Effector CD8-positive, alpha-beta T cell (primary cell): ENCODE results near the gene RSAD1.
A peak's percentile ranks its signal among the peaks of the same experiment; 100 is the strongest.

Source experiments
- DNase-seq: peaks from one replicate; lab custom pipeline; 2025; lab: John Stamatoyannopoulos, UW
- total RNA-seq, 4 experiments: gene quantifications; one replicate each; lab custom pipeline; 2026; lab: John Stamatoyannopoulos, UW

Gene RSAD1
- total RNA-seq: 65.7 to 81.5 (median 69.0) reads per million in 4 experiments

- peak; percentile 69 for DNase-seq
These were observed at the start of gene RSAD1 for GRCh38 chr17:50478391-50479381. RSAD1 (plus strand) TSS chr17:50478860; CDS start chr17:50478885, 25 bp downstream.

DNA sequence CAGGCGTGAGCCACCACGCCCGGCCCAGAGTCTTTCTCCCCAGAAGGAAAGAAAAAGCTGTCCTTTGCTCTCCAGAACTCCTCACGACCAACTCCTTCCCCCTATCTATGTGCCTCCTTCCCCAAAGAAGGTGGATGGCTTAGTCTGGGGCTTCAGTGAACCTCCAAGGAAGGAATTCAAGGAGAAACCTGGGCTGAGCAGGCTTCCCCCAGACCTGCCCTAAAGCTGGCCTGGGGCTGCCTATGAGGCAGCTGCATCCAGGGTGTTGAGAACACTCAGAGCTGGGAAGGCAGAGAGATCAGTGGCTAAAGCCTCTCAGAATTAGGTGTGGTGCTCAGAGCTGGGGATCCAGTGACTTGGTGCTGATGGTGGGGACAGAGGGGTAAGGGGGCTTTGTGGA is 48.9 kb upstream of the RSAD1 start:
- DNase-seq: no peak

GRCh38 chr17:50430821-50431618 is 47.6 kb upstream of the RSAD1 start:
- no peak for DNase-seq

DNA sequence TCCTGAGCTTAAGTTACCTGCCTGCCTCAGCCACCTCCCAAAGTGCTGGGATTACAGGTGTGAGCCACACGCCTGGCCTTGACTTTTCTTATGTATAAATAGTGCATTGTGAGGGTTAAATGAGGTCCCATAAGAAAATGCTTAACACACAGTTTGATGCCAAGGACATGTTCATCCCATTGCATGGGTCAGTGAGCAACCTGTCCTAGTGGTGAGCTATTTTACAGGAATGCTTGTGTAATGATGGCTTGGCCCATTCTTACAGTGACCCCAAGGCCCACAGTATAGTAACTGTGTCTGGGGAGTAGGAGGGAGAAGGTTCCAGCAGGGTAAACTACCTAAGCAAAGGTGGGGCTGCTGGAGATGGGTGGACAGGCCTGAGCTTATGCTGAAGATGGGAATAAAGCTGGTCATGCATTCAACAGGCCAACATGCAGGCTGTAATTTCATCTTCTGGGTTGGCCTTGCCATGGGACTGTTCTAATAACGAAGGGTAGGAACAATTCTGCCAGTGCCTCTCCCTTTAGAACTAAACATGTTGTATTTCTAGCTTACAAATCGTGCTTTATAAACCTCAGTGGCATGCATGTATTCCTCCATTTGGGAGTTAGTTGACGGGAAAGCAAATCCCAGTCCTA is 46.4 kb upstream of the RSAD1 start:
- no peak for DNase-seq

GRCh38 chr17:50437409-50437808 is 41.3 kb upstream of the RSAD1 start:
- no peak for DNase-seq

- DNase-seq: no peak
These were observed 39.7 kb upstream of the RSAD1 start for GRCh38 chr17:50439008-50439407.

GRCh38 chr17:50440172-50440837 is 38.4 kb upstream of the RSAD1 start:
- no peak for DNase-seq

GRCh38 chr17:50440838-50441829 is 37.5 kb upstream of the RSAD1 start:
- no peak for DNase-seq

DNA sequence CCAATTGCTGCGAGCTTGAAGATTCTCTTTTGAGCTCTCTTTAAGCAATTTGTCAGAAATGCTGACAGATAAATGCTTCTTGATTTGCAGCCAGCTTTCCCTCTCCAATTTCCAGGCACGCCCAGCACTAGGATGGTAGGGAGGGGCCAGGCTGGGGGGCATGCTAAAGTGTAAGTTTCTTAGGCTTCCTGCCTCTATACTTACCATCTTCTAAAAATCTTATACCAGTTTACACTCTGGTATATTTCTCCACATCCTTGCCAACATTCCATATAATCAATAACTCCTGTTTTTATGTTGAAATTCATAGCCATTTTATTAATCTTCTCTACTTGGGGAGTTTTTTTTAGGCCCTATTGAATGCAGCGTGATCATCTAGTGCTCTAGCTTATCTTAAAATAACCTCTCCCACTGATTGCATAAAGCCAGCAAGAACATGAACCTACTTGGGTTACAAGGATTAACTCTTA is 35.1 kb upstream of the RSAD1 start:
- DNase-seq: no peak

DNA sequence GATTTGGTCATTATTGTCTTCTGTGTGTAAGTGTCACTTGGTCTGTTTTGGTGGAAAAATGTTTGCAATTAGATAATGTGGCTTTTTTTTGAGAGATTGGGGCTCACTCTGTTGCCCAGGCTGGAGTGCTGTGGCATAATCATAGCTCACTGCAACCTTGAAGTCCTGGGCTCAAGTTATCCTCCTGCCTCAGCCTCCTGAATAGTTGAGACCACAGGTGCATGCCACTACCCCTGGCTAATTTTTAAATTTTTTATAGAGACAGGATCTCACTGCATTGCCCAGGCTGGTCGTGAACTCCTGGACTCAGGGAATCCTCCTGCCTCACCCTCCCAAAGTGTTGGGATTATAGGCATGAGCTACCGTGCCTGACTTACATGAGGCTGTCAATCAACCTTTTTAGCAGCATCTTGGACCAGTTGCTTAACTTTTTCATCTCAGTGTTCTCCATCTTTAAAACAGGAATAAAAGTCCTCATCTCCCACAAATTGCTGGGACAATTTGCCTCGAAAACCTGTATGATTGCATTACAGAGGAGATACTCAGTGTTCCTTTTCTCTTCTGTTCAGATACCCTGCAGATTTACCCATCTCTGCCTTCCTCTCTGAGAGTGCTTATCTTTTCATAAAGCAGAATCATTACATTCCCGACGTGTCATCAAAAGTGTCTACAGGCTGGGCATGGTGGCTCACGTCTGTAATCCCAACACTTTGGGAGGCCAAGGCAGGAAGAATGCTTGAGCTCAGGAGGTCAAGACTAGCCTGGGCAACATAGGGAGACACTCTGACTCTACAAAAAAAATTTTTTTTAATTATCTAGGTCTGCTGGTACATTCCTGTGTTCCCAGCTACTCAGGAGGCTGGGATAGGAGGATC is 33.6 kb upstream of the RSAD1 start:
- no peak for DNase-seq

GRCh38 chr17:50445730-50446325 is 32.8 kb upstream of the RSAD1 start:
- no peak for DNase-seq

GRCh38 chr17:50447870-50448595 is 30.6 kb upstream of the RSAD1 start:
- no peak for DNase-seq

- DNase-seq: no peak
These were observed 30.0 kb upstream of the RSAD1 start for GRCh38 chr17:50448643-50449042.

- DNase-seq: no peak
These were observed 26.6 kb upstream of the RSAD1 start for GRCh38 chr17:50451943-50452629.

GRCh38 chr17:50452630-50453300 is 25.9 kb upstream of the RSAD1 start:
- DNase-seq: no peak

- no peak for DNase-seq
These were observed 24.8 kb upstream of the RSAD1 start for GRCh38 chr17:50453901-50454300.

DNA sequence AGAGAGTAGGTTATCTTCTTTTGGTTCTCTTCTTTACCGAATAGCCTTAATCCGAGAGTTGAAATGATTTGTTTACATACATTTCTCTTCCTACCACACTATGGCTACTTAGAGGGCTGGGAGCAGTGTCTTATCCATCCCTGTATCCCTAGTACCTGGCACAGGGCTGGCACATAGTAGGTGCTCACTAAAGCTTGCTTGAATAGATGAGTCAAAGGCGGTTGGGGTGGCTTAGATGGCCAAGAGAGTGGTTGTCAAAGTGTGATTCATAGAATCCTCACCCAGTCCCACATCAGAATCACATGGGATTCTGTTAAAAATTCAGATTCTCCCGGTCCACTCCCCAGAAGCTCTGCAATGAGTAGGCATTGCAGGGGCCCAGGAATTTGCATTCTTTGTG is 21.0 kb upstream of the RSAD1 start:
- DNase-seq: no peak
